HEK293 (cell line): ENCODE data around the gene GTSE1.

ENCODE experiments used
- GLI2 ChIP-seq: fragments of 450-650 bp; formaldehyde crosslinking; IDR thresholded peaks from 2 replicates; pipeline ENCODE4; 2017; ENCODE audit warnings: missing biosample characterization, missing genetic modification characterization, low read depth, borderline replicate concordance
- HOXC10 ChIP-seq: sonication (generic); formaldehyde crosslinking; IDR thresholded peaks from 2 replicates; pipeline ENCODE4 v1.8.1; 2023; ENCODE audit warnings: mild to moderate bottlenecking, missing genetic modification reagents
- KLF1 ChIP-seq: fragments of 450-650 bp; formaldehyde crosslinking; IDR thresholded peaks from 2 replicates; pipeline ENCODE4 v1.5.1; 2016; ENCODE audit warnings: missing biosample characterization, missing genetic modification characterization
- SCRT2 ChIP-seq: fragments of 450-650 bp; formaldehyde crosslinking; IDR thresholded peaks from 2 replicates; pipeline ENCODE4 v1.5.1; 2016; ENCODE audit warnings: missing biosample characterization, missing genetic modification characterization
- SETDB1 ChIP-seq: IDR thresholded peaks from one replicate; pipeline ENCODE4 v1.6.1; 2017; ENCODE audit warnings: mild to moderate bottlenecking, low read length, moderate library complexity, mixed read lengths; ENCODE audit not compliant: insufficient read length
- TRIM28 ChIP-seq: IDR thresholded peaks from 2 replicates; pipeline ENCODE4 v1.6.1; 2011; ENCODE audit warnings: low read length, control low read depth, borderline replicate concordance
- WT1 ChIP-seq: fragments of 450-650 bp; formaldehyde crosslinking; IDR thresholded peaks from 2 replicates; pipeline ENCODE4 v1.5.1; 2016; ENCODE audit warnings: missing biosample characterization, missing genetic modification characterization
- ZBTB1 ChIP-seq: fragments of 450-650 bp; formaldehyde crosslinking; IDR thresholded peaks from 2 replicates; pipeline ENCODE4 v1.5.1; 2016; ENCODE audit warnings: missing biosample characterization, missing genetic modification characterization
- ZBTB26 ChIP-seq: fragments of 450-650 bp; formaldehyde crosslinking; optimal IDR thresholded peaks from 2 replicates; pipeline ENCODE3; 2016; ENCODE audit warnings: missing biosample characterization, mild to moderate bottlenecking, missing genetic modification characterization
- ZFP69B ChIP-seq: fragments of 450-650 bp; formaldehyde crosslinking; IDR thresholded peaks from 2 replicates; pipeline ENCODE4 v1.5.1; 2016; ENCODE audit warnings: missing biosample characterization, missing genetic modification characterization
- ZNF138 ChIP-seq: fragments of 450-650 bp; formaldehyde crosslinking; IDR thresholded peaks from 2 replicates; pipeline ENCODE4 v1.5.1; 2016; ENCODE audit warnings: missing biosample characterization, missing genetic modification characterization, borderline replicate concordance
- ZNF23 ChIP-seq: fragments of 450-650 bp; formaldehyde crosslinking; IDR thresholded peaks from 2 replicates; pipeline ENCODE4 v1.5.1; 2016; ENCODE audit warnings: missing biosample characterization, missing genetic modification characterization, borderline replicate concordance
- ZNF341 ChIP-seq: fragments of 450-650 bp; formaldehyde crosslinking; IDR thresholded peaks from 2 replicates; pipeline ENCODE4; 2016; ENCODE audit warnings: low read depth, missing biosample characterization, missing genetic modification characterization
- ZNF391 ChIP-seq: fragments of 450-650 bp; formaldehyde crosslinking; IDR thresholded peaks from 2 replicates; pipeline ENCODE4 v1.5.1; 2016; ENCODE audit warnings: low read depth, missing biosample characterization, missing genetic modification characterization, borderline replicate concordance
- ZNF423 ChIP-seq: fragments of 450-650 bp; formaldehyde crosslinking; IDR thresholded peaks from 2 replicates; pipeline ENCODE4 v1.5.1; 2016; ENCODE audit warnings: missing biosample characterization, missing genetic modification characterization
- ZNF514 ChIP-seq: fragments of 450-650 bp; formaldehyde crosslinking; IDR thresholded peaks from 2 replicates; pipeline ENCODE4 v1.5.1; 2016; ENCODE audit warnings: missing biosample characterization, missing genetic modification characterization
- ZNF521 ChIP-seq: fragments of 450-650 bp; formaldehyde crosslinking; IDR thresholded peaks from 2 replicates; pipeline ENCODE4 v1.5.1; 2017; ENCODE audit warnings: missing biosample characterization, mild to moderate bottlenecking, missing genetic modification characterization
- ZNF529 ChIP-seq: fragments of 450-650 bp; formaldehyde crosslinking; IDR thresholded peaks from 2 replicates; pipeline ENCODE4 v1.5.1; 2017; ENCODE audit warnings: missing genetic modification characterization, missing biosample characterization; ENCODE audit not compliant: insufficient replicate concordance
- ZNF561 ChIP-seq: fragments of 450-650 bp; IDR thresholded peaks from 2 replicates; pipeline ENCODE4 v1.5.1; 2018; ENCODE audit warnings: missing biosample characterization, missing genetic modification characterization, borderline replicate concordance
- ZNF623 ChIP-seq: fragments of 450-650 bp; formaldehyde crosslinking; IDR thresholded peaks from 2 replicates; pipeline ENCODE4 v1.5.1; 2016; ENCODE audit warnings: missing biosample characterization, missing genetic modification characterization
- ZNF626 ChIP-seq: fragments of 450-650 bp; sonication (Bioruptor Pico); formaldehyde crosslinking; IDR thresholded peaks from 2 replicates; pipeline ENCODE4 v1.5.1; 2018; ENCODE audit warnings: missing biosample characterization, missing genetic modification characterization, inconsistent platforms
- ZNF629 ChIP-seq: fragments of 450-650 bp; formaldehyde crosslinking; IDR thresholded peaks from 2 replicates; pipeline ENCODE4 v1.5.1; 2017; ENCODE audit warnings: missing biosample characterization, missing genetic modification characterization
- ZNF660 ChIP-seq: fragments of 450-650 bp; IDR thresholded peaks from 2 replicates; pipeline ENCODE4 v1.5.1; 2018; ENCODE audit warnings: missing biosample characterization, mild to moderate bottlenecking, missing genetic modification characterization
- ZNF692 ChIP-seq: fragments of 450-650 bp; formaldehyde crosslinking; IDR thresholded peaks from 2 replicates; pipeline ENCODE4 v1.5.1; 2016; ENCODE audit warnings: missing biosample characterization, missing genetic modification characterization
- ZNF76 ChIP-seq: fragments of 450-650 bp; formaldehyde crosslinking; IDR thresholded peaks from 2 replicates; pipeline ENCODE4; 2016; ENCODE audit warnings: low read depth, missing biosample characterization, missing genetic modification characterization, borderline replicate concordance
- ZNF768 ChIP-seq: fragments of 450-650 bp; formaldehyde crosslinking; IDR thresholded peaks from 2 replicates; pipeline ENCODE4 v1.5.1; 2018; ENCODE audit warnings: missing biosample characterization, mild to moderate bottlenecking, missing genetic modification characterization
- ZNF785 ChIP-seq: fragments of 450-650 bp; formaldehyde crosslinking; IDR thresholded peaks from 2 replicates; pipeline ENCODE4 v1.5.1; 2016; ENCODE audit warnings: missing biosample characterization, missing genetic modification characterization
- ZNF830 ChIP-seq: fragments of 450-650 bp; IDR thresholded peaks from 2 replicates; pipeline ENCODE4 v1.5.0; 2018; ENCODE audit warnings: missing biosample characterization, missing genetic modification characterization, low read depth, mild to moderate bottlenecking, moderate library complexity
- TF ChIP-seq, protein P1 (sequence below): fragments of 450-650 bp; formaldehyde crosslinking; IDR thresholded peaks from 2 replicates; pipeline ENCODE4 v1.5.1; 2017; ENCODE audit warnings: missing biosample characterization, missing genetic modification characterization
- TF ChIP-seq, protein P2 (sequence below): fragments of 450-650 bp; formaldehyde crosslinking; IDR thresholded peaks from 2 replicates; pipeline ENCODE4 v1.5.1; 2016; ENCODE audit warnings: missing biosample characterization, missing genetic modification characterization
- TF ChIP-seq, protein P3 (sequence below): fragments of 450-650 bp; formaldehyde crosslinking; IDR thresholded peaks from 2 replicates; pipeline ENCODE4 v1.5.1; 2016; ENCODE audit warnings: missing biosample characterization, missing genetic modification characterization
- TF ChIP-seq, protein P4 (sequence below): fragments of 450-650 bp; formaldehyde crosslinking; IDR thresholded peaks from 2 replicates; pipeline ENCODE4 v1.5.1; 2016; ENCODE audit warnings: missing biosample characterization, missing genetic modification characterization, borderline replicate concordance

The GTSE1 gene

DNA sequence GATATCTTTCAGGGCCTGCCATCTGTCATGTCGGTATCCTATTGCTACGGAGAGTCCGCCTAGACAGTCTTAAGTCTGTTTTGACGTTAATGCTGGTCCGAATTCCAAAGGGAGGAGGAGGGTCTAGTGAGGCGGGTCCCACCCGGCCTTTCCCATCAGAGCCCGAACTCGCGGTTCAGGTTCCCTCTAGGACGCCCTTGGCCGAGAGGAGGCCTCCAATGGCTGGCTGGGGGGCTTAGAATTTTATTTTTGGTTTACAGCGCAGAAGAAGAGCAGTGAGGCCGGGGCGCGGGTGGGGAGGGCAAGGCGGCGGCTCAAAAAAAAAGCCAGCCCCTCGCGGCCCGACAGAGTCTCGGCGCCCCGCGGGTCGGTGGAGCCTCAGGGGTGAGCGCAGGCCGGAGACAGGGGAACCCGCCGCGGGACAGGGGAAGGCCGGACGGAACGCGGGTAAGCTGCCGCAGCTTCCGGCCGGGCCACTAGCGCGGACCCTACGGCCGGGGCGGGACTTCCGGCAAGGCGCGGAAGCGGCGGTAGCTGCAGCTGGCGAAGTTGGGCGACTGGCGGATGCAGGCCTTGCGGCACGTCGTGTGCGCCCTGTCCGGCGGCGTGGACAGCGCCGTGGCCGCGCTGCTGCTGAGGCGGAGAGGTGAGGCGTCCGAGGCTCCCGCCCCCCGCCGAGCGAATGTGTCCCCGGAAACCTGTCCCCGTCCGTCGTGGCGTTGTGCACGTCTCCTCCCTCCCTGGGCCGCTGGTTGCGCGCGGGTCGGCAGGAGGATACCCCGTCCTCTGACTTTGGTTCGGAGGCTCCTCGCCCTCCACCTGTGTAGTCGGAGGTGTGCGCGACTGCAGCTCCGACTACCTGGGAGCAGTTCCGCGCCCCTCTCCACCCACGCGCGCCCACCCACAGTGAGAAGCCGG is 38.8 kb downstream of the GTSE1 start, which contains the start of gene TRMU (continued):
- TF ChIP-seq ZNF830 (tag by site-specific recombination) (no peak), ZNF521 (tag by site-specific recombination) (no peak), ZNF391 (peak; percentile 78; the same call in 1 of the 2 replicates), ZNF76 (peak; percentile 81; the same call in 1 of the 2 replicates), TRIM28 (no peak), ZNF629 (tag by site-specific recombination) (peak; percentile 65), ZNF423 (tag by site-specific recombination) (no peak), ZFP69B (tag by site-specific recombination) (peak; percentile 92), ZBTB26 (tag by site-specific recombination) (peak; percentile 98), GLI2 (tag by site-specific recombination) (no peak), SCRT2 (tag by site-specific recombination) (no peak), HOXC10 (CRISPR knock-in tag) (0 out of 2 replicates have a peak, but pooled peaks have one; percentile 56), ZNF529 (no peak), ZNF561 (tag by site-specific recombination) (0 out of 2 replicates have a peak, but pooled peaks have one; percentile 62), ZNF341 (tag by site-specific recombination) (no peak), ZNF626 (tag by site-specific recombination) (no peak), ZNF23 (tag by site-specific recombination) (no peak), WT1 (no peak), ZNF768 (tag by site-specific recombination) (no peak), SETDB1 (no peak), KLF1 (tag by site-specific recombination) (peak; percentile 47; the same call in 1 of the 2 replicates), ZNF692 (tag by site-specific recombination) (peak; percentile 95), ZNF660 (tag by site-specific recombination) (peak; percentile 64; the same call in 1 of the 2 replicates), ZBTB1 (no peak), ZNF623 (no peak), ZNF514 (tag by site-specific recombination) (no peak), ZNF138 (tag by site-specific recombination) (no peak), ZNF785 (tag by site-specific recombination) (peak; percentile 13; the same call in 1 of the 2 replicates)
- TF ChIP-seq, protein P1, sequence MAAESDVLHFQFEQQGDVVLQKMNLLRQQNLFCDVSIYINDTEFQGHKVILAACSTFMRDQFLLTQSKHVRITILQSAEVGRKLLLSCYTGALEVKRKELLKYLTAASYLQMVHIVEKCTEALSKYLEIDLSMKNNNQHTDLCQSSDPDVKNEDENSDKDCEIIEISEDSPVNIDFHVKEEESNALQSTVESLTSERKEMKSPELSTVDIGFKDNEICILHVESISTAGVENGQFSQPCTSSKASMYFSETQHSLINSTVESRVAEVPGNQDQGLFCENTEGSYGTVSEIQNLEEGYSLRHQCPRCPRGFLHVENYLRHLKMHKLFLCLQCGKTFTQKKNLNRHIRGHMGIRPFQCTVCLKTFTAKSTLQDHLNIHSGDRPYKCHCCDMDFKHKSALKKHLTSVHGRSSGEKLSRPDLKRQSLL (tag by site-specific recombination), result no peak
- TF ChIP-seq, protein P2, sequence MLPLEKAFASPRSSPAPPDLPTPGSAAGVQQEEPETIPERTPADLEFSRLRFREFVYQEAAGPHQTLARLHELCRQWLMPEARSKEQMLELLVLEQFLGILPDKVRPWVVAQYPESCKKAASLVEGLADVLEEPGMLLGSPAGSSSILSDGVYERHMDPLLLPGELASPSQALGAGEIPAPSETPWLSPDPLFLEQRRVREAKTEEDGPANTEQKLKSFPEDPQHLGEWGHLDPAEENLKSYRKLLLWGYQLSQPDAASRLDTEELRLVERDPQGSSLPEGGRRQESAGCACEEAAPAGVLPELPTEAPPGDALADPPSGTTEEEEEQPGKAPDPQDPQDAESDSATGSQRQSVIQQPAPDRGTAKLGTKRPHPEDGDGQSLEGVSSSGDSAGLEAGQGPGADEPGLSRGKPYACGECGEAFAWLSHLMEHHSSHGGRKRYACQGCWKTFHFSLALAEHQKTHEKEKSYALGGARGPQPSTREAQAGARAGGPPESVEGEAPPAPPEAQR (tag by site-specific recombination), result 0 out of 2 replicates have a peak, but pooled peaks have one; percentile 64
- TF ChIP-seq, protein P3, sequence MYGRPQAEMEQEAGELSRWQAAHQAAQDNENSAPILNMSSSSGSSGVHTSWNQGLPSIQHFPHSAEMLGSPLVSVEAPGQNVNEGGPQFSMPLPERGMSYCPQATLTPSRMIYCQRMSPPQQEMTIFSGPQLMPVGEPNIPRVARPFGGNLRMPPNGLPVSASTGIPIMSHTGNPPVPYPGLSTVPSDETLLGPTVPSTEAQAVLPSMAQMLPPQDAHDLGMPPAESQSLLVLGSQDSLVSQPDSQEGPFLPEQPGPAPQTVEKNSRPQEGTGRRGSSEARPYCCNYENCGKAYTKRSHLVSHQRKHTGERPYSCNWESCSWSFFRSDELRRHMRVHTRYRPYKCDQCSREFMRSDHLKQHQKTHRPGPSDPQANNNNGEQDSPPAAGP (tag by site-specific recombination), result peak; percentile 84
- TF ChIP-seq, protein P4, sequence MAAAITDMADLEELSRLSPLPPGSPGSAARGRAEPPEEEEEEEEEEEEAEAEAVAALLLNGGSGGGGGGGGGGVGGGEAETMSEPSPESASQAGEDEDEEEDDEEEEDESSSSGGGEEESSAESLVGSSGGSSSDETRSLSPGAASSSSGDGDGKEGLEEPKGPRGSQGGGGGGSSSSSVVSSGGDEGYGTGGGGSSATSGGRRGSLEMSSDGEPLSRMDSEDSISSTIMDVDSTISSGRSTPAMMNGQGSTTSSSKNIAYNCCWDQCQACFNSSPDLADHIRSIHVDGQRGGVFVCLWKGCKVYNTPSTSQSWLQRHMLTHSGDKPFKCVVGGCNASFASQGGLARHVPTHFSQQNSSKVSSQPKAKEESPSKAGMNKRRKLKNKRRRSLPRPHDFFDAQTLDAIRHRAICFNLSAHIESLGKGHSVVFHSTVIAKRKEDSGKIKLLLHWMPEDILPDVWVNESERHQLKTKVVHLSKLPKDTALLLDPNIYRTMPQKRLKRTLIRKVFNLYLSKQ (tag by site-specific recombination), result no peak
